Right lobe of liver (tissue), 6 donors: ENCODE measurements around the gene PCSK6. TPM values are rescaled to one million over a fixed set of nuclear protein-coding genes. Genes with fewer than 3 reads are reported as not detected.
A peak's percentile ranks its signal among the peaks of the same experiment; 100 is the strongest.

Experiments
- ATAC-seq, 4 donors: fragments of 200-7000 bp; cut with Tn5 transposase; one replicate each; pipeline ENCODE4 v1.9.1; 2020; ENCODE audit warnings: mild to moderate bottlenecking in 4 of 4, moderate library complexity in 4 of 4
- DNase-seq, 3 donors: peaks; one replicate each; pipeline ENCODE4 v3.0.0-alpha.2; 2020
- H3K27ac ChIP-seq, 3 donors: fragments of 200-600 bp; one replicate each; pipeline ENCODE4 v1.8.0; 2022
- H3K27me3 ChIP-seq, 2 donors: fragments of 200-600 bp; one replicate each; pipeline ENCODE4 v1.8.0; 2022
- H3K36me3 ChIP-seq, 4 donors: fragments of 200-600 bp; sonication (generic) in 1 of 4; one replicate each; pipeline versions ENCODE4 v1.5.1 to v1.8.0; 2017 to 2022; ENCODE audit warnings: control low read depth in 1 of 4
- H3K4me1 ChIP-seq, 4 donors: fragments of 200-600 bp; sonication (generic) in 1 of 4; one replicate each; pipeline versions ENCODE4 v1.5.1 to v1.8.0; 2017 to 2022; ENCODE audit warnings: control low read depth in 1 of 4
- H3K4me3 ChIP-seq, 3 donors: fragments of 200-600 bp; one replicate each; pipeline ENCODE4 v1.8.0; 2022
- H3K9me3 ChIP-seq, 4 donors: fragments of 200-600 bp; sonication (generic) in 1 of 4; one replicate each; pipeline versions ENCODE4 v1.5.1 to v1.8.0; 2017 to 2022; ENCODE audit warnings: control low read depth in 1 of 4
- POLR2A ChIP-seq: fragments of 450-650 bp; IDR thresholded peaks from one replicate; pipeline ENCODE4 v1.6.1; 2017; ENCODE audit warnings: antibody characterized with exemption, mild to moderate bottlenecking
- WGBS: methylation state at CpG from one replicate; pipeline ENCODE4 v1.1.6; 2018; ENCODE audit warnings: low coverage, low lambda C conversion rate; ENCODE audit not compliant: insufficient coverage; ENCODE audit errors: missing lambda C conversion rate; 5-methylcytosine and 5-hydroxymethylcytosine counted together
- intact Hi-C, 2 donors: fragments of 100-400 bp; cut with DNase I; formaldehyde crosslinking; loops; one replicate each; pipeline versions ENCODE4 v1.11.2 to v1.14.1; 2022
- total RNA-seq, 6 experiments: library from RNA; depleted of rRNA in 2 of 6; stranded (reverse); fragments of >200 nt in 2 of 6; fragmentation: NEBNext Ultra II Directional in 3 of 6; extraction: Animal tissue kit (Norgen Biotek cat#: 25700) in 3 of 6; gene quantifications; one replicate each; pipeline versions ENCODE4 v1.1.0 to v1.2.4, GENCODE V29; 2016 to 2023
- TF ChIP-seq, protein P1 (sequence below), 4 donors: fragments of 200-600 bp in 3 of 4; fragments of 450-650 bp in 1 of 4; IDR thresholded peaks; one replicate each; pipeline versions ENCODE4 v1.5.1 to v1.8.0; 2016 to 2022; ENCODE audit warnings: antibody characterized with exemption in 4 of 4, mild to moderate bottlenecking in 2 of 4
- donor health status: DM: no; HTN: yes; CAD: no.
- donor health status: DM: no; HTN: no; CAD: no.
- donor health status: DM: no; HTN: no; CAD: no.
- donor health status: DM: no; HTN: yes; CAD: no.
- donor health status: DM: no; HTN: yes; CAD: no.

PCSK6 gene
- total RNA-seq, 6 experiments from 2014 or later, result 165 to 218 (median 207) TPM

DNA sequence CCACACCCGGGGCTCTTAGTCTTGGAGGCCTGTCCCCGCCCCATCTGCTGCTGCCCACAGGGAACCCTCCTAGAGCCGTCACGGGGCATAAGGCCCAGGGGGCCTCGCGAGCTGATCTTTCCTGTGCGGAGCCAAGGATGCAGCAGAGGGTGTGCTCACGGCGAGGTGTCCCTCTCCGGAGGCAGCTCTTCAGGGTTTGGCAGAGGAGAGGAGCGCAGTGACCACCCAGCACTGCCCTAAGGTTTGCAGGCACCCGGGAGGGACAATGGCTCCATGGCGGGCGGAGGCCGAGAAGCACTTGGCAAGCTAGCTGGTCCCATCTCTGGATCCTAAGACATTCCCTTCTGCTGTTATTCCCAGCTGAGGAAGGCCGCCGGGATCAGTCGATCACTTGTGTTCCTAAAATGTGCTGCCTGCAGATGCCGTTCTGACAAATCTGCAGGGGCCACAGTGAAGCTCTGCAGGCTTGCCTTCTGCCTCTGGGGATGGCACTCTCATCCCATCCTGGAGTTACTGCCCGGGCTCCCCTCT, 47.4 kb upstream of the PCSK6 start:
- Histone ChIP-seq H3K4me3 (no peak overlapping the region), H3K36me3 (no peaks in the 10 kb centered on the region), H3K4me1 (peaks cover 0 to 3% (median 0%) of the 10 kb centered on the region in 4 donors), H3K27me3 (no peaks in the 10 kb centered on the region), H3K9me3 (no peaks in the 10 kb centered on the region), H3K27ac (peak overlapping the region in 1 of 3 donors; percentile 18)
- no peak for DNase-seq
- no peak for TF ChIP-seq POLR2A
- TF ChIP-seq, protein P1, sequence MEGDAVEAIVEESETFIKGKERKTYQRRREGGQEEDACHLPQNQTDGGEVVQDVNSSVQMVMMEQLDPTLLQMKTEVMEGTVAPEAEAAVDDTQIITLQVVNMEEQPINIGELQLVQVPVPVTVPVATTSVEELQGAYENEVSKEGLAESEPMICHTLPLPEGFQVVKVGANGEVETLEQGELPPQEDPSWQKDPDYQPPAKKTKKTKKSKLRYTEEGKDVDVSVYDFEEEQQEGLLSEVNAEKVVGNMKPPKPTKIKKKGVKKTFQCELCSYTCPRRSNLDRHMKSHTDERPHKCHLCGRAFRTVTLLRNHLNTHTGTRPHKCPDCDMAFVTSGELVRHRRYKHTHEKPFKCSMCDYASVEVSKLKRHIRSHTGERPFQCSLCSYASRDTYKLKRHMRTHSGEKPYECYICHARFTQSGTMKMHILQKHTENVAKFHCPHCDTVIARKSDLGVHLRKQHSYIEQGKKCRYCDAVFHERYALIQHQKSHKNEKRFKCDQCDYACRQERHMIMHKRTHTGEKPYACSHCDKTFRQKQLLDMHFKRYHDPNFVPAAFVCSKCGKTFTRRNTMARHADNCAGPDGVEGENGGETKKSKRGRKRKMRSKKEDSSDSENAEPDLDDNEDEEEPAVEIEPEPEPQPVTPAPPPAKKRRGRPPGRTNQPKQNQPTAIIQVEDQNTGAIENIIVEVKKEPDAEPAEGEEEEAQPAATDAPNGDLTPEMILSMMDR (IDR thresholded peaks at IDR 0.05), result no peak
- no peak for ATAC-seq
- intact Hi-C loops, result no loop called here
- 88% methylated on average over 8 of the region's 20 CpGs for WGBS

DNA sequence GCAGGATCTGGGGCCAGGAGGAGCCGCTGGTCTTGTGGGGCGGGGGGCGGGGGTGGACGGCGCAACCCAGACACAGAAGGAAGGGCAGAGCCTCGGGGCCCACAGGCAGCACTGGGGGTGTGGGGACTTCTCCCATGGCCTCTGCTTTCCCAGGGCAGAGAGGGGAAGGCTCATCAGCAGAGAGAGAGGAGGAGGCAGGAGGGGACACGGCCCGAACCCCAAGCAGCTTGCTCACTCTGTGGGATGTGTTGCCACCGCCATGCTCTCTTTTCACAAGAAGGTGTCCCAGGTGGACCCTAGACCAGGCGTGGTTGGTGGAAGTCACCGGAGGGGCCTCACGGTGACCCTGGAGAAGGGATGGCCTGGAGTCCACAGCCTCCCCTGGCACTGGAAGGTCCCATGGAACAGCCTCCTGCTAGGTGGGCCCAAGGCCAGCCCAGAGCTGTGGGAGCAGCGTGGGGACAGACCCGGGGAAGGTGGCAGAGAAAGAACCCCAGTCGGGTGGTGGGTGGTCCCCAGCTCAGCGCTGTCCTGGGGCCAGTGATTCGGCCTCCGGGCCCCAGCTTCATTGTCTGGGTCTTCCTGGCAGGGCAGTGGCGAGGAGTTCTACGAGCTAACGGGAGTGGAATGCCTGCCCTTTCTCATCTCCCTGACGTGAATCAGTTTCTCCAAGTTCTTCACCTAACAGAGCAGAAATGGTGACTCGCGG, 46.8 kb upstream of the PCSK6 start:
- WGBS, result 75% methylated on average over 9 of the region's 24 CpGs

DNA sequence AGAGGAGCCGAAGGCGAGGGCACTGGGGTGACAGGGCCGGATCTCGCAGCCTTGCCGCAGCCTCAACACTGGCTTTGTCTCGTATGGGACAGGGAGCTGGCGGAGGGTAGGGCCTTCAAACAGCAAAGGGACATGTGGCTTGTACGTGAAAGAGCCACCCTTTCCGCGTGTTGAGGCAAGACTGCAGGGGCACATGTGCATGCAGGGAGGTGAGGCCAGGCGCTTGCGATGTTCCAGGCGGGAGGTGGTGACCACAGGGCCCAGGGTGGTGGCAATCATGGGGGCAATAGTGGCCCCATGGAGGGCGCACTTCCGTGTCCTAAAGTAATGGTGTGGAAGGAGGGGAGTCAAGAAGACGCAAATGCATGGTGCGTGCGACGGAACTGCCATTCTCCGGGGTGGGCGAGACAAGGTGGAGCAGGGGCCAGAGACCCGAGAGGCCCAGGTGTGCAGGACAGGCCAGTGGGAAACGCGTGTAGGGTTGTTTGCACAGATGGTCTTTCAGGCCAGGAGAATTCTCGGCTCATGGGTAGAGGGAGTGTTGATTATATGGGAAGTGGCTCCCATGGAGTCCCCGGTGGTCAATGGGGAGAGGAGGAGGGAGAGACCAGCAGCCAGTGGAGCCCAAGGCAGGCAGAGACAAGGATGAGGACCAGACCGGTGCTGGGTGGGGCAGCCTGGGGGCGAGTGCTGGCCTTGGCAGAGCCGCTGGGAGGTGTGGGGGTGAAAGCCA, 45.8 kb upstream of the PCSK6 start:
- H3K36me3 ChIP-seq, result no peaks in the 10 kb centered on the region

More for the DNA sequence above, 46.8 kb upstream of the PCSK6 start:
- no peak for ATAC-seq
- Histone ChIP-seq H3K4me1 (peaks cover 0 to 5% (median 4%) of the 10 kb centered on the region in 4 donors), H3K36me3 (no peaks in the 10 kb centered on the region), H3K27me3 (no peaks in the 10 kb centered on the region), H3K27ac (peak overlapping the region in 1 of 3 donors; percentile 18), H3K4me3 (no peak overlapping the region), H3K9me3 (no peaks in the 10 kb centered on the region)
- intact Hi-C loops, result no loop called here
- no peak for DNase-seq
- TF ChIP-seq POLR2A, result no peak
- TF ChIP-seq, protein P1 (IDR thresholded peaks at IDR 0.05), result no peak

DNA sequence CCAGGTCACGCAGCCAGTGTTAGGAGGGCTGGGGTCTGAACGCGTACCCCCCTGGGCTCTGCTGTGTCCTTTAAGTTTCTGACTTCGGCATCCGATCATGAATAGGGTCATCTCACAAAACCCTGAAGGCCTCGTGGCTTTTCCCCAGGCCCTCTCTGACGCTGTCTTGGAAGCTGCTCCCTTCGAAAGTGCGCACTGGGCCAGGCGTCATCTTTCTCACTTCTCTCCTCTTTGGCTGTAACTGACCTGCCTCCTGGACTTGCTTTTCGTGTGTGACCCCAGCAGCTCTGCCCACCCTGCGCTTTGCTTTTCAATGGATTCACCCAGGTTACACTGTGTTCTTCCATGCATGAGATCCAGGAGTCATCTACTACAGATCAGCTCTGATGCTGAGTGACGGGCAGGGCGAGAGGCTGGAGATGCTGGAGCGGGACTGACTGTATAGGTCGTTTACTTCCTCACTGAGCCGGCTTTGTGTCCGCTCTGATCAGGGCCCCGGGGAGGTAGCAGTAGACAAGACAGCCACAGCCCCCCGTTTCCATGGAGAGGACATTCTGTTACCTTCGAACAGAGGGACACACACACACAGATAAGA, 45.0 kb upstream of the PCSK6 start:
- H3K9me3 ChIP-seq, result no peaks in the 10 kb centered on the region
- no peaks in the 10 kb centered on the region for H3K27me3 ChIP-seq
- no peak overlapping the region for H3K4me3 ChIP-seq
- H3K4me1 ChIP-seq, result peaks cover 0 to 23% (median 12%) of the 10 kb centered on the region in 4 donors
- no peaks in the 10 kb centered on the region for H3K36me3 ChIP-seq
- no peak for ATAC-seq
- 86% methylated on average over 21 of the region's 21 CpGs for WGBS
- TF ChIP-seq, protein P1 (IDR thresholded peaks at IDR 0.05), result no peak
- no peak for TF ChIP-seq POLR2A
- intact Hi-C loops, result no loop called here
- no peak overlapping the region for H3K27ac ChIP-seq
- DNase-seq, result no peak

More for the DNA sequence above, 45.8 kb upstream of the PCSK6 start:
- intact Hi-C loops, result no loop called here
- WGBS, result 87% methylated on average over 22 of the region's 29 CpGs
- Histone ChIP-seq H3K4me1 (peaks cover 0 to 15% (median 7%) of the 10 kb centered on the region in 4 donors), H3K27me3 (no peaks in the 10 kb centered on the region), H3K27ac (no peak overlapping the region), H3K4me3 (no peak overlapping the region), H3K9me3 (no peaks in the 10 kb centered on the region)
- TF ChIP-seq POLR2A, result no peak
- TF ChIP-seq, protein P1 (IDR thresholded peaks at IDR 0.05), result no peak
- ATAC-seq, result no peak
- DNase-seq, result no peak
